IMR-90 (cell line): ENCODE results near the gene TFAP2C. TPM values are rescaled to one million over a fixed set of nuclear protein-coding genes. Genes with fewer than 3 reads are reported as not detected.

Experiments
- ATAC-seq: fragments of 200-7000 bp; cut with Tn5 transposase; 2 replicates; pipeline ENCODE4 v1.9.1; 2020; ENCODE audit warnings: low read depth, mild to moderate bottlenecking, moderate library complexity
- BruUV-seq: library from RNA; stranded (reverse); fragments of 400-500 nt; replicated peaks from 2 replicates; lab custom pipeline; 2021; lab: Mats Ljungman, UMichigan
- CTCF ChIA-PET: fragments of 300-600 bp; formaldehyde crosslinking; extraction: SDS; loops from one replicate; lab custom pipeline; 2021; ENCODE audit warnings: antibody characterized with exemption; lab: Yijun Ruan, JAX
- POLR2A ChIA-PET: fragments of 300-600 bp; sonication (Branson Sonifier 250); formaldehyde crosslinking; loops from one replicate; lab custom pipeline; 2022; ENCODE audit warnings: antibody characterized with exemption; ENCODE audit not compliant: unreplicated experiment; lab: Charles Lee
- DNase-seq: peaks from one replicate; pipeline ENCODE4 v3.0.0; 2013
- H2AFZ ChIP-seq: replicated peaks from 2 replicates; pipeline ENCODE3; 2013; ENCODE audit warnings: low read length, mild to moderate bottlenecking; ENCODE audit not compliant: poor library complexity
- H2AK5ac ChIP-seq: 2 replicates; pipeline ENCODE4 v1.6.1; 2013; ENCODE audit warnings: low read depth, low read length, inconsistent platforms
- H2AK9ac ChIP-seq: replicated peaks from 2 replicates; pipeline ENCODE3; 2013; ENCODE audit warnings: mild to moderate bottlenecking, low read depth, low read length, moderate library complexity; ENCODE audit not compliant: poor library complexity
- H2BK120ac ChIP-seq: 2 replicates; pipeline ENCODE4 v1.6.1; 2013; ENCODE audit warnings: low read depth, low read length, inconsistent platforms
- H2BK15ac ChIP-seq: 3 replicates; pipeline ENCODE4 v1.6.1; 2013; ENCODE audit warnings: low read depth, low read length, inconsistent platforms
- H2BK20ac ChIP-seq: 2 replicates; pipeline ENCODE4 v1.6.1; 2013; ENCODE audit warnings: low read depth, mild to moderate bottlenecking, inconsistent platforms, low read length, moderate library complexity
- H2BK5ac ChIP-seq: 2 replicates; pipeline ENCODE4 v1.6.1; 2013; ENCODE audit warnings: mild to moderate bottlenecking, low read depth, low read length, inconsistent platforms; ENCODE audit not compliant: poor library complexity, severe bottlenecking
- H3K14ac ChIP-seq: replicated peaks from 2 replicates; pipeline ENCODE4 v1.6.1; 2013; ENCODE audit warnings: low read depth, low read length, inconsistent platforms
- H3K18ac ChIP-seq: 2 replicates; pipeline ENCODE4 v1.6.1; 2013; ENCODE audit warnings: low read depth, low read length, control low read depth
- H3K23ac ChIP-seq: 2 replicates; pipeline ENCODE4 v1.6.1; 2013; ENCODE audit warnings: low read depth, low read length, inconsistent platforms
- H3K27ac ChIP-seq: 2 replicates; pipeline ENCODE4 v1.5.1; 2013; ENCODE audit warnings: mild to moderate bottlenecking, control low read depth, low read length; ENCODE audit not compliant: insufficient read depth
- H3K27me3 ChIP-seq: 2 replicates; pipeline ENCODE4 v1.6.1; 2013; ENCODE audit warnings: low read length; ENCODE audit not compliant: control insufficient read depth, insufficient read depth
- H3K36me3 ChIP-seq: 2 replicates; pipeline ENCODE4 v1.6.1; 2013; ENCODE audit warnings: low read length, mixed read lengths; ENCODE audit not compliant: control insufficient read depth, insufficient read depth
- H3K4ac ChIP-seq: 2 replicates; pipeline ENCODE4 v1.6.1; 2013; ENCODE audit warnings: low read depth, low read length, inconsistent platforms
- H3K4me1 ChIP-seq: 2 replicates; pipeline ENCODE4 v1.6.1; 2013; ENCODE audit warnings: low read length, mixed read lengths; ENCODE audit not compliant: control insufficient read depth, insufficient read depth
- H3K4me2 ChIP-seq: 2 replicates; pipeline ENCODE4 v1.6.1; 2013; ENCODE audit warnings: low read depth, mild to moderate bottlenecking, control low read depth, low read length, moderate library complexity
- H3K4me3 ChIP-seq: 2 replicates; pipeline ENCODE4 v1.5.1; 2013; ENCODE audit warnings: low read depth, mild to moderate bottlenecking, control low read depth, low read length, moderate library complexity; ENCODE audit not compliant: insufficient read depth
- H3K56ac ChIP-seq: 2 replicates; pipeline ENCODE4 v1.6.1; 2013; ENCODE audit warnings: low read length, inconsistent platforms; ENCODE audit not compliant: insufficient read depth; ENCODE audit errors: extremely low read depth
- H3K79me1 ChIP-seq, 2 experiments: 2 replicates each; pipeline ENCODE4 v1.6.1; 2013; ENCODE audit warnings: low read length in 2 of 2, inconsistent platforms in 1 of 2, low read depth in 1 of 2
- H3K9ac ChIP-seq: 2 replicates; pipeline ENCODE4 v1.6.1; 2013; ENCODE audit warnings: low read depth, low read length, control low read depth
- H3K9me1 ChIP-seq: 2 replicates; pipeline ENCODE4 v1.6.1; 2013; ENCODE audit warnings: low read length, inconsistent platforms; ENCODE audit not compliant: insufficient read depth
- H3K9me3 ChIP-seq: 2 replicates; pipeline ENCODE4 v1.6.1; 2013; ENCODE audit warnings: low read length; ENCODE audit not compliant: control insufficient read depth, insufficient read depth
- H4K20me1 ChIP-seq: 2 replicates; pipeline ENCODE4 v1.6.1; 2013; ENCODE audit warnings: low read length, inconsistent platforms; ENCODE audit not compliant: insufficient read depth
- H4K5ac ChIP-seq: 2 replicates; pipeline ENCODE4 v1.6.1; 2013; ENCODE audit warnings: mild to moderate bottlenecking, low read depth, low read length, control low read depth
- H4K8ac ChIP-seq, 2 experiments: 2 replicates each; pipeline ENCODE4 v1.6.1; 2013; ENCODE audit warnings: low read depth in 2 of 2, low read length in 2 of 2, control low read depth in 1 of 2, inconsistent platforms in 1 of 2
- H4K91ac ChIP-seq: 2 replicates; pipeline ENCODE4 v1.6.1; 2013; ENCODE audit warnings: low read depth, low read length, inconsistent platforms; ENCODE audit not compliant: insufficient read depth
- BHLHE40 ChIP-seq: fragments of 150-350 bp; IDR thresholded peaks from 2 replicates; pipeline ENCODE4 v1.6.1; 2016; ENCODE audit warnings: mild to moderate bottlenecking, low read depth, low read length
- CEBPB ChIP-seq: IDR thresholded peaks from 2 replicates; pipeline ENCODE4 v1.6.1; 2012; ENCODE audit warnings: low read depth, low read length, improper control_type of control experiment
- FOS ChIP-seq: fragments of 150-350 bp; IDR thresholded peaks from 2 replicates; pipeline ENCODE4 v1.6.1; 2016; ENCODE audit warnings: low read depth, low read length
- MAFK ChIP-seq: IDR thresholded peaks from 2 replicates; pipeline ENCODE4 v1.6.1; 2012; ENCODE audit warnings: low read depth, low read length, improper control_type of control experiment
- MAZ ChIP-seq: IDR thresholded peaks from 2 replicates; pipeline ENCODE4 v1.6.1; 2012; ENCODE audit warnings: low read depth, mild to moderate bottlenecking, low read length, improper control_type of control experiment, moderate library complexity, borderline replicate concordance
- MXI1 ChIP-seq: IDR thresholded peaks from 2 replicates; pipeline ENCODE4 v1.6.1; 2012; ENCODE audit warnings: low read depth, mild to moderate bottlenecking, low read length, moderate library complexity, borderline replicate concordance
- NFE2L2 ChIP-seq: fragments of 150-350 bp; IDR thresholded peaks from 2 replicates; pipeline ENCODE4 v1.6.1; 2016; ENCODE audit warnings: low read depth, mild to moderate bottlenecking, low read length
- POLR2A ChIP-seq: IDR thresholded peaks from 2 replicates; pipeline ENCODE4 v1.6.1; 2012; ENCODE audit warnings: mild to moderate bottlenecking, low read depth, low read length
- RAD21 ChIP-seq: IDR thresholded peaks from 2 replicates; pipeline ENCODE4 v1.6.1; 2012; ENCODE audit warnings: low read length, improper control_type of control experiment
- RCOR1 ChIP-seq: IDR thresholded peaks from 2 replicates; pipeline ENCODE4 v1.6.1; 2012; ENCODE audit warnings: mild to moderate bottlenecking, low read length, improper control_type of control experiment; ENCODE audit not compliant: insufficient replicate concordance
- RFX5 ChIP-seq: IDR thresholded peaks from 2 replicates; pipeline ENCODE4 v1.8.0; 2012; ENCODE audit warnings: low read depth, mild to moderate bottlenecking, low read length, moderate library complexity
- SMC3 ChIP-seq: fragments of 150-350 bp; IDR thresholded peaks from 2 replicates; pipeline ENCODE4 v1.6.1; 2016; ENCODE audit warnings: low read depth, mild to moderate bottlenecking, antibody characterized with exemption, low read length, moderate library complexity
- USF2 ChIP-seq: fragments of 150-350 bp; IDR thresholded peaks from 2 replicates; pipeline ENCODE4 v1.6.1; 2017; ENCODE audit warnings: mild to moderate bottlenecking, antibody characterized with exemption, low read length, low read depth
- WGBS, 2 experiments: methylation state at CpG; one replicate each; pipeline versions ENCODE4 v1.1.5 to v1.1.7; 2013; ENCODE audit warnings: missing lambda C conversion rate in 2 of 2; ENCODE audit not compliant: insufficient read length in 1 of 2; ENCODE audit errors: extremely low coverage in 2 of 2; 5-methylcytosine and 5-hydroxymethylcytosine counted together
- dilution Hi-C: fragments of 300-500 bp; cut with HindIII; formaldehyde crosslinking; loops from one replicate; pipeline ENCODE4 v1.14.3; 2018; ENCODE audit warnings: low sequenced_read_pairs; ENCODE audit not compliant: unreplicated experiment
- in situ Hi-C: fragments of 300-500 bp; cut with MboI; formaldehyde crosslinking; loops from 3 replicates; pipeline ENCODE4 v1.14.3; 2019; ENCODE audit warnings: low sequenced_read_pairs, inconsistent platforms, mixed read lengths
- intact Hi-C: fragments of 100-400 bp; cut with micrococcal nuclease; formaldehyde crosslinking; loops from 2 replicates; pipeline ENCODE4 v1.10.0; 2022
- polyA plus RNA-seq, 3 experiments: library from polyadenylated mRNA; depleted of rRNA; stranded (reverse); fragments of >200 nt; gene quantifications; 2 replicates each; pipeline ENCODE4 v1.2.3, GENCODE V29; 2012; ENCODE audit warnings: low replicate concordance in 1 of 3
- total RNA-seq: library from RNA; depleted of rRNA; stranded (reverse); fragments of >200 nt; gene quantifications from 2 replicates; pipeline ENCODE4 v1.2.3, GENCODE V29; 2012
- TF ChIP-seq, protein P1 (sequence below): conservative IDR thresholded peaks from 2 replicates; pipeline ENCODE4 v1.5.1; 2012; ENCODE audit warnings: mild to moderate bottlenecking, low read depth, low read length, improper control_type of control experiment
- TF ChIP-seq, protein P2 (sequence below): fragments of 150-350 bp; IDR thresholded peaks from 2 replicates; pipeline ENCODE4 v1.6.1; 2016; ENCODE audit warnings: low read depth, mild to moderate bottlenecking, low read length, moderate library complexity, borderline replicate concordance

Gene TFAP2C
- total and polyA plus RNA-seq, 2 of the 4 experiments (the other 2 are of a cell fraction): under 0.01 to 0.05 TPM

- H3K9ac ChIP-seq: no peak overlapping the region
- no peak overlapping the region for H4K91ac ChIP-seq
- BruUV-seq: no TSS peak
- in situ Hi-C loops: no loop called here
- H3K18ac ChIP-seq: no peak overlapping the region
- H3K56ac ChIP-seq: no peak overlapping the region
- H2AK5ac ChIP-seq: no peak overlapping the region
- no peak overlapping the region for H3K4me3 ChIP-seq
- no peak overlapping the region for H3K23ac ChIP-seq
- H2BK20ac ChIP-seq: no peak overlapping the region
- H2BK15ac ChIP-seq: no peak overlapping the region
- no peak overlapping the region for H3K14ac ChIP-seq
- POLR2A ChIA-PET: no interaction called here
- no peaks in the 10 kb centered on the region for H3K79me1 ChIP-seq
- no peaks in the 10 kb centered on the region for H3K9me3 ChIP-seq
- no peak overlapping the region for H2AFZ ChIP-seq
- H4K8ac ChIP-seq: no peak overlapping the region
- no peak overlapping the region for H3K4ac ChIP-seq
- ATAC-seq (no peak), DNase-seq (no peak)
- intact Hi-C loops: no loop called here
- no peak overlapping the region for H4K5ac ChIP-seq
- no peak overlapping the region for H2AK9ac ChIP-seq
- no peak overlapping the region for H2BK5ac ChIP-seq
- WGBS, 2 experiments: 29% methylated on average over 8 of the region's 13 CpGs; no CpG with 5 or more reads in 1 of the 2 experiments
- TF ChIP-seq FOS: no peak
- TF ChIP-seq RFX5: no peak
- no peak for TF ChIP-seq MAFK
- no peak for TF ChIP-seq POLR2A
- no peak for TF ChIP-seq CEBPB
- no peak for TF ChIP-seq MXI1
- no peak for TF ChIP-seq RAD21
- TF ChIP-seq, protein P1, sequence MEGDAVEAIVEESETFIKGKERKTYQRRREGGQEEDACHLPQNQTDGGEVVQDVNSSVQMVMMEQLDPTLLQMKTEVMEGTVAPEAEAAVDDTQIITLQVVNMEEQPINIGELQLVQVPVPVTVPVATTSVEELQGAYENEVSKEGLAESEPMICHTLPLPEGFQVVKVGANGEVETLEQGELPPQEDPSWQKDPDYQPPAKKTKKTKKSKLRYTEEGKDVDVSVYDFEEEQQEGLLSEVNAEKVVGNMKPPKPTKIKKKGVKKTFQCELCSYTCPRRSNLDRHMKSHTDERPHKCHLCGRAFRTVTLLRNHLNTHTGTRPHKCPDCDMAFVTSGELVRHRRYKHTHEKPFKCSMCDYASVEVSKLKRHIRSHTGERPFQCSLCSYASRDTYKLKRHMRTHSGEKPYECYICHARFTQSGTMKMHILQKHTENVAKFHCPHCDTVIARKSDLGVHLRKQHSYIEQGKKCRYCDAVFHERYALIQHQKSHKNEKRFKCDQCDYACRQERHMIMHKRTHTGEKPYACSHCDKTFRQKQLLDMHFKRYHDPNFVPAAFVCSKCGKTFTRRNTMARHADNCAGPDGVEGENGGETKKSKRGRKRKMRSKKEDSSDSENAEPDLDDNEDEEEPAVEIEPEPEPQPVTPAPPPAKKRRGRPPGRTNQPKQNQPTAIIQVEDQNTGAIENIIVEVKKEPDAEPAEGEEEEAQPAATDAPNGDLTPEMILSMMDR: no peak
- TF ChIP-seq RCOR1: no peak
- no peak for TF ChIP-seq MAZ
- TF ChIP-seq SMC3: no peak
- TF ChIP-seq NFE2L2: no peak
- TF ChIP-seq USF2: no peak
- TF ChIP-seq, protein P2, sequence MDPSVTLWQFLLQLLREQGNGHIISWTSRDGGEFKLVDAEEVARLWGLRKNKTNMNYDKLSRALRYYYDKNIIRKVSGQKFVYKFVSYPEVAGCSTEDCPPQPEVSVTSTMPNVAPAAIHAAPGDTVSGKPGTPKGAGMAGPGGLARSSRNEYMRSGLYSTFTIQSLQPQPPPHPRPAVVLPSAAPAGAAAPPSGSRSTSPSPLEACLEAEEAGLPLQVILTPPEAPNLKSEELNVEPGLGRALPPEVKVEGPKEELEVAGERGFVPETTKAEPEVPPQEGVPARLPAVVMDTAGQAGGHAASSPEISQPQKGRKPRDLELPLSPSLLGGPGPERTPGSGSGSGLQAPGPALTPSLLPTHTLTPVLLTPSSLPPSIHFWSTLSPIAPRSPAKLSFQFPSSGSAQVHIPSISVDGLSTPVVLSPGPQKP: no peak
- no peak for TF ChIP-seq BHLHE40
- no peak overlapping the region for H3K4me2 ChIP-seq
- no peaks in the 10 kb centered on the region for H3K36me3 ChIP-seq
- no peak overlapping the region for H2BK120ac ChIP-seq
- H3K4me1 ChIP-seq: no peaks in the 10 kb centered on the region
- no peak overlapping the region for H3K27ac ChIP-seq
- no peaks in the 10 kb centered on the region for H4K20me1 ChIP-seq
- CTCF ChIA-PET: no interaction called here
- dilution Hi-C loops: no loop called here
- H3K27me3 ChIP-seq: peaks cover 44% of the 10 kb centered on the region
- no peaks in the 10 kb centered on the region for H3K9me1 ChIP-seq
Measured at GRCh38 chr20:56634735-56635385, 5.8 kb downstream of the TFAP2C start.
